Forelimb muscle (tissue), 1 donor: ENCODE results near the gene TRO. TPM values are rescaled to one million over a fixed set of nuclear protein-coding genes. Genes with fewer than 3 reads are reported as not detected.

ENCODE experiments used
- DNase-seq: peaks from one replicate; pipeline ENCODE4 v3.0.0-alpha.2; 2013; ENCODE audit warnings: low read depth
- polyA plus RNA-seq: library from polyadenylated mRNA; unstranded; fragments of 120-200 nt; gene quantifications from one replicate; pipeline ENCODE4 v1.2.1, GENCODE V29; 2013; ENCODE audit not compliant: insufficient read length

The TRO gene
- polyA plus RNA-seq, 1 donor = 128 TPM

- no peak for DNase-seq
These were observed 44.3 kb downstream of the TRO start for GRCh38 chrX:54964766-54965497.

DNA sequence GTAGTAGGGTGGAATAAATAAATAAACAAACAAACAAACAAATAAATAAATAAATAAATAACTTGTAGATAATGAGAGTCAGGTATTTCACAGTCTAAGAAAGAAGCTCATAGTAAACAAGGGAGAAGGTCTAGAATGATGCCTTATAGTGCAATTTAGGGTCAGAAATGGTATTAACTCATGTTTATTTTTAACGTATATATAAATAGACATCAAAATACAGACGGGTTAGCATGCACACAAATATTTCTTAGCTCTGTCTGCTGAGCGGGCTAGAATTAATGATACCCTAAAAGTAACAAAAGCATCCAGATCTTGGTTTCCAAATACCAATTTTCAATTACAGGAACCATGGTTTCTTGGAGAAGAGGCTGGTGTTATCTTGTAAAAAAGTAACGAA is 56.8 kb downstream of the TRO start:
- DNase-seq = no peak

- no peak for DNase-seq
These were observed 57.8 kb downstream of the TRO start for GRCh38 chrX:54978448-54978847.

DNA sequence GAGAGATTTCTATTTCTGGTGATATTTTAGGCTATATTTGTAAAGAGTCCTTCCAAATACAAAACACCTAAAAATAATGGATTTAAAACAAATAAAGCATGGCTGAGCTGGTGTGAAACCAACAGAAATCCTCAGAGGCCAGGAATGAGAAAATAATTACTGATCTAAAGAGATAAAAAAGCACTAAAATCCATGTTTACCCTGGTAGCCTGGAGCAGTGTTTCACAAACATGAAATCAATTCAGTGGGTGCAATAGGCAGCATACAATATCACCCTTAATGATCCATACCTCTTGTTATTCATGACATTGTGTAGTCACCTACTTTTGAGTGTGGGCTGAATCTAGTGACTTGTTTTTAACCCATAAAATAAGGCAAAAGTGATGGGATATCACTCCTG is 58.8 kb downstream of the TRO start:
- DNase-seq = no peak

DNA sequence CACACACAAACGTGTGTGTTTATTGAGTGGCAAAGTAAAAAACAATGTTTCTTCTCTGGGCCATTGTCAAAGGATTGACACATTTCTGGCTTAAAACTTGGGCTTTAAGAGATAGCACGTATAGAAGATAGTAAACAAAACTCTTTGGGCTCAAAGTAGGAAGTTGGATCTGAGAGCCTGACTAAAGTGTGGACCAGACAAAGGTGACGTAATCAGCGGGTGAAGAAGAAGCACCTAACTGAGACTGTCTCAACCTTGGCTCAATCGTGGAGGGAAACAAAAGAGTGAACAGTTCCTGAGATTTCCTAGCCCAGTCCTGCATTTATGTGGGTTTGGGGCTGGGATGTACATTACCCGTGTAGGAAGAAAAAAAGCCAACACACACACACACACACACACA is 59.7 kb downstream of the TRO start:
- DNase-seq = no peak

Other genes with a start within 250 kb of the TRO start
- gene ITIH6, start 122.6 kb upstream of the TRO start, polyA plus RNA-seq = 0.77 TPM
- gene MAGED2, start 113.1 kb upstream of the TRO start, polyA plus RNA-seq = 941 TPM
- gene PFKFB1, start 73.4 kb downstream of the TRO start, polyA plus RNA-seq = 0.82 TPM
- 8.5 TPM for gene APEX2, start 79.5 kb downstream of the TRO start, polyA plus RNA-seq
- 29.3 TPM for gene ALAS2, start 110.2 kb downstream of the TRO start, polyA plus RNA-seq
- gene PAGE2B, start 154.2 kb downstream of the TRO start, polyA plus RNA-seq = 0.29 TPM
- gene PAGE2, start 168.2 kb downstream of the TRO start, polyA plus RNA-seq = not detected